ENCODE data around the gene SERTAD2. TPM values are rescaled to one million over a fixed set of nuclear protein-coding genes. Genes with fewer than 3 reads are reported as not detected.

Gene SERTAD2
- total and polyA plus RNA-seq, 7 donors, result 3.3 to 13.2 (median 10.3) TPM

DNA sequence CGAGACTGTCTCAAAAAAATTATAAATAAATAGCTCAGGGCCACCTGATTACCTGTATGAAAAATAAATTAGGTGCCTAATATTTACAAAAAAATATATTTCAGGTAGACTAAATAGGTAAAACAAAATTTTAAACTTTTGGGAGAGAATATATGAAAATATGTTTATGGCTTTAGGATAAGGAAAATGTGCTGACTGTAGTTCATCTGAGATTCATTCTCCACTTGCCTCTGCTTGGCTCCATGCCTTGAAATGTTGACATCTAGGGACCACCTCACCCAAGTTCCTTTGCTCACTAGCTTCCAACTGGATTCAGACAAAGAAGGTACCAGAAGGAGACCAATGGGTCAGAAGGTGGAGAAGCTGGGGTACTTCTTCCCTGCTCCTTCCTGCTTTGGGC is 9.7 kb upstream of the SERTAD2 start:
- H3K4me1 ChIP-seq, result peaks cover 7% of the 10 kb centered on the region
- no peak for ATAC-seq
- no peaks in the 10 kb centered on the region for H3K36me3 ChIP-seq (ENCODE audit: insufficient read depth in 1 of 2, low read depth in 1 of 2)
- no peak overlapping the region for H3K4me3 ChIP-seq
- 100% methylated on average over 1 of the region's 1 CpG for WGBS, 3 donors
- intact Hi-C loops (cut with DNase I), result no loop called here
- TF ChIP-seq, protein P1, sequence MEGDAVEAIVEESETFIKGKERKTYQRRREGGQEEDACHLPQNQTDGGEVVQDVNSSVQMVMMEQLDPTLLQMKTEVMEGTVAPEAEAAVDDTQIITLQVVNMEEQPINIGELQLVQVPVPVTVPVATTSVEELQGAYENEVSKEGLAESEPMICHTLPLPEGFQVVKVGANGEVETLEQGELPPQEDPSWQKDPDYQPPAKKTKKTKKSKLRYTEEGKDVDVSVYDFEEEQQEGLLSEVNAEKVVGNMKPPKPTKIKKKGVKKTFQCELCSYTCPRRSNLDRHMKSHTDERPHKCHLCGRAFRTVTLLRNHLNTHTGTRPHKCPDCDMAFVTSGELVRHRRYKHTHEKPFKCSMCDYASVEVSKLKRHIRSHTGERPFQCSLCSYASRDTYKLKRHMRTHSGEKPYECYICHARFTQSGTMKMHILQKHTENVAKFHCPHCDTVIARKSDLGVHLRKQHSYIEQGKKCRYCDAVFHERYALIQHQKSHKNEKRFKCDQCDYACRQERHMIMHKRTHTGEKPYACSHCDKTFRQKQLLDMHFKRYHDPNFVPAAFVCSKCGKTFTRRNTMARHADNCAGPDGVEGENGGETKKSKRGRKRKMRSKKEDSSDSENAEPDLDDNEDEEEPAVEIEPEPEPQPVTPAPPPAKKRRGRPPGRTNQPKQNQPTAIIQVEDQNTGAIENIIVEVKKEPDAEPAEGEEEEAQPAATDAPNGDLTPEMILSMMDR (IDR thresholded peaks at IDR 0.05), result no peak
- no peaks in the 10 kb centered on the region for H3K9me3 ChIP-seq
- no peaks in the 10 kb centered on the region for H3K27me3 ChIP-seq (ENCODE audit: insufficient read depth in 3 of 3, low read length in 2 of 3)
- no peak for DNase-seq
- H3K27ac ChIP-seq, result no peak overlapping the region

DNA sequence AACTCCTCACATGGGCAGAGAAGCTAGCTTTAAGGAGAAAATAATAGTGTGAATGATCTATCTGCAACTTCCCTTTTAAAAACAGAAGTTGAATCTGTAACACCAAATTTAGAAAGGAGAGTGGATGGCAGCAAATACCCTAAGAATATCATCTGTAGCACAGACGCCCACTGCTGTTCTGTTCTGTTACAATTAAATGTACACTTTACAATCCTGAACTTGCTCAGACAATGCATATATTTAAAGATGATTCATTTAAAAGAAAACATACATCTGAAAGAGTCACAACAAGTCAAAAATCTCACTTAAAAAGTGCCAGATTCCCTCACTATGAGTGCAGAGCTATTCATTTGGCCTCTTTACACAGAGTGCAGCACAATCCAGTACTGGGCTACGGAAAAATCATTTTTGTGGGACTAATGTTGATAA is 8.0 kb upstream of the SERTAD2 start:
- WGBS, 3 donors, result 88 to 91% (median 89%) methylated on average over 2 of the region's 2 CpGs
- TF ChIP-seq, protein P1 (IDR thresholded peaks at IDR 0.05), result no peak

GRCh38 chr2:64659252-64659651 is 5.5 kb upstream of the SERTAD2 start:
- H3K27me3 ChIP-seq (ENCODE audit: insufficient read depth in 3 of 3, low read length in 2 of 3), result no peaks in the 10 kb centered on the region
- no peaks in the 10 kb centered on the region for H3K36me3 ChIP-seq (ENCODE audit: insufficient read depth in 1 of 2, low read depth in 1 of 2)
- 81 to 85% (median 84%) methylated on average over 2 of the region's 2 CpGs for WGBS, 3 donors
- DNase-seq (no peak), ATAC-seq (no peak)
- H3K27ac ChIP-seq, result no peak overlapping the region
- intact Hi-C loops (cut with DNase I), result no loop called here
- peaks cover 6% of the 10 kb centered on the region for H3K4me1 ChIP-seq
- TF ChIP-seq, protein P1 (IDR thresholded peaks at IDR 0.05), result no peak
- no peak overlapping the region for H3K4me3 ChIP-seq
- H3K9me3 ChIP-seq, result no peaks in the 10 kb centered on the region

More for the DNA sequence above, 8.0 kb upstream of the SERTAD2 start:
- ATAC-seq, result no peak
- Histone ChIP-seq H3K4me1 (peaks cover 2% of the 10 kb centered on the region), H3K27me3 (ENCODE audit: insufficient read depth in 3 of 3, low read length in 2 of 3) (no peaks in the 10 kb centered on the region), H3K27ac (no peak overlapping the region), H3K4me3 (no peak overlapping the region), H3K36me3 (ENCODE audit: insufficient read depth in 1 of 2, low read depth in 1 of 2) (no peaks in the 10 kb centered on the region), H3K9me3 (no peaks in the 10 kb centered on the region)
- intact Hi-C loops (cut with DNase I), result no loop called here
- no peak for DNase-seq

- Histone ChIP-seq H3K27me3 (ENCODE audit: insufficient read depth in 3 of 3, low read length in 2 of 3) (no peaks in the 10 kb centered on the region), H3K27ac (no peak overlapping the region), H3K4me3 (no peak overlapping the region), H3K9me3 (no peaks in the 10 kb centered on the region), H3K4me1 (peaks cover 6% of the 10 kb centered on the region), H3K36me3 (ENCODE audit: insufficient read depth in 1 of 2, low read depth in 1 of 2) (no peaks in the 10 kb centered on the region)
- ATAC-seq (no peak), DNase-seq (no peak)
- 92 to 97% (median 94%) methylated on average over 6 of the region's 6 CpGs for WGBS, 3 donors
- intact Hi-C loops (cut with DNase I), result no loop called here
- TF ChIP-seq, protein P1 (IDR thresholded peaks at IDR 0.05), result no peak
These were observed 4.6 kb upstream of the SERTAD2 start for GRCh38 chr2:64658269-64658668.

- 86 to 94% (median 94%) methylated on average over 2 of the region's 2 CpGs for WGBS, 3 donors
- ATAC-seq, result no peak
These were observed 3.7 kb upstream of the SERTAD2 start for GRCh38 chr2:64657411-64657810.

More at GRCh38 chr2:64657411-64657810, 3.7 kb upstream of the SERTAD2 start:
- Histone ChIP-seq H3K4me1 (peaks cover 6% of the 10 kb centered on the region), H3K27ac (no peak overlapping the region), H3K36me3 (ENCODE audit: insufficient read depth in 1 of 2, low read depth in 1 of 2) (no peaks in the 10 kb centered on the region), H3K9me3 (no peaks in the 10 kb centered on the region), H3K27me3 (ENCODE audit: insufficient read depth in 3 of 3, low read length in 2 of 3) (no peaks in the 10 kb centered on the region), H3K4me3 (no peak overlapping the region)
- DNase-seq, result no peak
- intact Hi-C loops (cut with DNase I), result no loop called here
- TF ChIP-seq, protein P1 (IDR thresholded peaks at IDR 0.05), result no peak
